NB4 (cell line): Measurements from ENCODE around the gene RHBDL3.

Experiments used
- DNase-seq: peaks from one replicate; pipeline ENCODE4 v3.0.0; 2010; ENCODE audit warnings: low read depth
- H3K4me3 ChIP-seq: one replicate; pipeline ENCODE4 v1.5.1; 2011; ENCODE audit warnings: mild to moderate bottlenecking, low read depth, low read length, moderate library complexity
- CTCF ChIP-seq: IDR thresholded peaks from one replicate; pipeline ENCODE4 v1.5.1; 2012; ENCODE audit warnings: low read depth, low read length
- MAX ChIP-seq: IDR thresholded peaks from 2 replicates; pipeline ENCODE4 v1.6.1; 2011; ENCODE audit warnings: low read depth, low read length
- MYC ChIP-seq: IDR thresholded peaks from 2 replicates; pipeline ENCODE4 v1.6.1; 2011; ENCODE audit warnings: low read depth, low read length
- POLR2A ChIP-seq: IDR thresholded peaks from 2 replicates; pipeline ENCODE4 v1.6.1; 2011; ENCODE audit warnings: mild to moderate bottlenecking; ENCODE audit not compliant: insufficient read length; ENCODE audit errors: extremely low read depth

RHBDL3 gene

GRCh38 chr17:32266389-32267301 lies 1.0 kb downstream of the RHBDL3 start:
- peak; percentile 53 for DNase-seq
- TF ChIP-seq MAX = no peak
- TF ChIP-seq POLR2A = no peak
- no peak for TF ChIP-seq CTCF
- no peak for TF ChIP-seq MYC

DNA sequence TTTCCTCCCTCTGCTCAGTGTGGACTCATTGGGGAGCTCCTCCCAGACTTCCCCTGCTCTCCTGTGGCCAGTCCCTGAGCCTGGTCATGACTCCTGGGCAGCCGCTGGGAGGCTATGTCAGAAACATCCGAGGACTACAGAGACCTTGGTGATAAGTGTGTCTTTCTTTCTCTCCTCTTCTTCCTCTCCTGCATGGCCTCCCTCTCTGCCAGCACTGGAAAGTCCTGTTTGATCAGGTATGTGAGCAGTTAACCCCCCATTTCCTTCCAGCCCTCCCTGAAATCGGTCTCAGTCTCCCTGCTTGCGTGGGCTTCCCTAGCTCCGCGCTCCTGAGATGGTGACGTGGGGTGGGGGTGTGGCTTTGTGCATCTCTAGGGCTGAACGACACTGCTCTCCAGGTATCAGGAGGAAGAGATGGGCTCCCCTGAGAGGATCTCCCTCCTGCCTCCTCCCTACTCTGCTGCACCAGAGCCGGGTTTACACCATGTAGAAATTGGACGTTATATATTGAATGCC lies 2.1 kb downstream of the RHBDL3 start:
- TF ChIP-seq MYC = no peak
- TF ChIP-seq MAX = no peak
- no peak for TF ChIP-seq POLR2A
- no peak for TF ChIP-seq CTCF
- no peak overlapping the region for H3K4me3 ChIP-seq
- DNase-seq = no peak

More at GRCh38 chr17:32266389-32267301, 1.0 kb downstream of the RHBDL3 start:
- no peak overlapping the region for H3K4me3 ChIP-seq

GRCh38 chr17:32268734-32269288 lies 3.2 kb downstream of the RHBDL3 start:
- H3K4me3 ChIP-seq = no peak overlapping the region
- TF ChIP-seq CTCF (no peak), POLR2A (no peak), MAX (no peak), MYC (no peak)
- DNase-seq = no peak

GRCh38 chr17:32269377-32269776 lies 3.7 kb downstream of the RHBDL3 start:
- TF ChIP-seq MAX (no peak), MYC (no peak), CTCF (no peak)
- no peak for DNase-seq

GRCh38 chr17:32271844-32272243 lies 6.2 kb downstream of the RHBDL3 start:
- TF ChIP-seq MAX (no peak), POLR2A (no peak), MYC (no peak), CTCF (no peak)
- no peak overlapping the region for H3K4me3 ChIP-seq
- DNase-seq = no peak

More at GRCh38 chr17:32269377-32269776, 3.7 kb downstream of the RHBDL3 start:
- no peak overlapping the region for H3K4me3 ChIP-seq

- TF ChIP-seq POLR2A (no peak), MAX (no peak), CTCF (no peak), MYC (no peak)
- DNase-seq = no peak
- H3K4me3 ChIP-seq = no peak overlapping the region
Observed at GRCh38 chr17:32274101-32274500, 8.5 kb downstream of the RHBDL3 start.
